Nephron (organoid): ENCODE data around the gene MED10.
A peak's percentile ranks its signal among the peaks of the same experiment; 100 is the strongest.

Experiments
- H3K27ac Mint-ChIP-seq, 3 experiments: 2 replicates each; pipeline ENCODE4 v1.8.0; 2020; ENCODE audit warnings: mixed read lengths in 3 of 3, mild to moderate bottlenecking in 2 of 3, moderate library complexity in 1 of 3
- H3K27me3 Mint-ChIP-seq: 2 replicates; pipeline ENCODE4 v1.8.0; 2021; ENCODE audit warnings: low read depth, mild to moderate bottlenecking, moderate library complexity, mixed read lengths
- H3K36me3 Mint-ChIP-seq: 2 replicates; pipeline ENCODE4 v1.8.0; 2020; ENCODE audit warnings: low read depth, mixed read lengths
- H3K4me1 Mint-ChIP-seq: 2 replicates; pipeline ENCODE4 v1.8.0; 2020; ENCODE audit warnings: mixed read lengths
- H3K4me3 Mint-ChIP-seq, 3 experiments: 2 replicates each; pipeline ENCODE4 v1.8.0; 2020; ENCODE audit warnings: mild to moderate bottlenecking in 3 of 3, mixed read lengths in 3 of 3, moderate library complexity in 2 of 3
- H3K9me3 Mint-ChIP-seq: 2 replicates; pipeline ENCODE4 v1.8.0; 2020; ENCODE audit warnings: mixed read lengths
- TF ChIP-seq, protein P1 (sequence below), 3 experiments: fragments of 200-600 bp; sonication (generic); IDR thresholded peaks; one replicate each; pipeline ENCODE4 v1.5.0; 2021; ENCODE audit warnings: antibody characterized with exemption in 3 of 3; ENCODE audit not compliant: unreplicated experiment in 3 of 3

Gene MED10

DNA sequence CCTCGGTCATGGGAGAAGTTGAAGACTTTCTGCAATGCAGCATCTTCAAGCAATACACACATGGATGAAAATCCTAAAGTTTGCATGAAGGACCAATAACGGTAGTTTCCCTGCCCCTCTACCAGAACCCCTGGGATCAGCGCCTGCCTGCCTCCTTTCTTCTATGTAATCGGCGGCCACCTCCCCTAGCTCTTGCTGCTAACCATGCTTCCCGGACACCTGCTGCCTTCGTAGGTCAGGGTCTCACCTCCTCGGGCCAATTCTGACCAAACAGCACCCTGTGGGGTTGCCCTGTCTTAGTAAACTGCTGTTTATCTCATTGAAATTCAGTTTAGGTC, 388 bp upstream of the MED10 start:
- peak overlapping the region; percentile 83 to 95 (median 93) for H3K27ac Mint-ChIP-seq
- H3K9me3 Mint-ChIP-seq: no peaks in the 10 kb centered on the region
- peak overlapping the region; percentile 92 to 97 (median 97) for H3K4me3 Mint-ChIP-seq
- H3K36me3 Mint-ChIP-seq: peaks cover 30% of the 10 kb centered on the region
- H3K4me1 Mint-ChIP-seq: peaks cover 24% of the 10 kb centered on the region
- TF ChIP-seq, protein P1, sequence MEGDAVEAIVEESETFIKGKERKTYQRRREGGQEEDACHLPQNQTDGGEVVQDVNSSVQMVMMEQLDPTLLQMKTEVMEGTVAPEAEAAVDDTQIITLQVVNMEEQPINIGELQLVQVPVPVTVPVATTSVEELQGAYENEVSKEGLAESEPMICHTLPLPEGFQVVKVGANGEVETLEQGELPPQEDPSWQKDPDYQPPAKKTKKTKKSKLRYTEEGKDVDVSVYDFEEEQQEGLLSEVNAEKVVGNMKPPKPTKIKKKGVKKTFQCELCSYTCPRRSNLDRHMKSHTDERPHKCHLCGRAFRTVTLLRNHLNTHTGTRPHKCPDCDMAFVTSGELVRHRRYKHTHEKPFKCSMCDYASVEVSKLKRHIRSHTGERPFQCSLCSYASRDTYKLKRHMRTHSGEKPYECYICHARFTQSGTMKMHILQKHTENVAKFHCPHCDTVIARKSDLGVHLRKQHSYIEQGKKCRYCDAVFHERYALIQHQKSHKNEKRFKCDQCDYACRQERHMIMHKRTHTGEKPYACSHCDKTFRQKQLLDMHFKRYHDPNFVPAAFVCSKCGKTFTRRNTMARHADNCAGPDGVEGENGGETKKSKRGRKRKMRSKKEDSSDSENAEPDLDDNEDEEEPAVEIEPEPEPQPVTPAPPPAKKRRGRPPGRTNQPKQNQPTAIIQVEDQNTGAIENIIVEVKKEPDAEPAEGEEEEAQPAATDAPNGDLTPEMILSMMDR (IDR thresholded peaks at IDR 0.05; ENCODE audit: unreplicated experiment in 3 of 3): no peak
- H3K27me3 Mint-ChIP-seq: peaks cover 7% of the 10 kb centered on the region

GRCh38 chr5:6377582-6377904, 804 bp downstream of the MED10 start:
- Mint-ChIP-seq H3K9me3 (no peaks in the 10 kb centered on the region), H3K27me3 (peaks cover 3% of the 10 kb centered on the region), H3K36me3 (peaks cover 42% of the 10 kb centered on the region), H3K27ac (peak overlapping the region; percentile 83 to 95 (median 93)), H3K4me3 (peak overlapping the region; percentile 92 to 97 (median 97)), H3K4me1 (peaks cover 24% of the 10 kb centered on the region)
- TF ChIP-seq, protein P1 (IDR thresholded peaks at IDR 0.05; ENCODE audit: unreplicated experiment in 3 of 3): no peak

DNA sequence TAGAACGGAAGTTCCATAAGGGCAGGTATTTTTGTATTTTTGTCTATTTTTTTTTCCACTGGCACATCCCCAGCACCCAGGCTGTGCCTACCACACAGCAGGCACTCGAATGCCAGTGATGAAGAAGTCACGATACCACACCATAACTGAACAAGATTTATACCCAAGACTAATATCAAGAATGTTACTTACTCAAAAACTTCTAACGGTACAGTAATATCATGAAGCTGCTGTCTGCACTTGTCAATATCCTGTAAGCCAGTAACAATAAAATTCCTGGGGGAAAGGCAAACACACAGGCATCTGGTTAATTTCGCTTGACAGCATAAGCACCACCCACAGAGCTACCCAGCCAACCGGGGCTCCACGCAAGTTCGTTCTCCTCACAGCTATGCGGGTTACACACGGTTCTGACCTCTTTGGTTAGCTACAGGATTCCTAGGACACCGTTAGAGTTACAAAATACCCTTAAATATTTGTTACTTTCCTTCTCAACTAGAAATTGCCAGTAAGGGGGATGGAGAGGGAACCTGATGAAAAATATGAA, 1.3 kb downstream of the MED10 start:
- H3K4me1 Mint-ChIP-seq: peaks cover 24% of the 10 kb centered on the region
- peak overlapping the region; percentile 92 to 97 (median 97) for H3K4me3 Mint-ChIP-seq

GRCh38 chr5:6373081-6373846, 5.1 kb downstream of the MED10 start:
- TF ChIP-seq, protein P1 (IDR thresholded peaks at IDR 0.05; ENCODE audit: unreplicated experiment in 3 of 3): no peak
- Mint-ChIP-seq H3K36me3 (peaks cover 78% of the 10 kb centered on the region), H3K4me1 (peaks cover 14% of the 10 kb centered on the region), H3K27ac (peak overlapping the region in 1 of 3 experiments; percentile 64), H3K4me3 (peak overlapping the region; percentile 6 to 49 (median 47)), H3K27me3 (no peaks in the 10 kb centered on the region), H3K9me3 (no peaks in the 10 kb centered on the region)

More for the DNA sequence above, 1.3 kb downstream of the MED10 start:
- Mint-ChIP-seq H3K36me3 (peaks cover 47% of the 10 kb centered on the region), H3K27ac (peak overlapping the region in 2 of 3 experiments; percentile 83 to 95), H3K9me3 (no peaks in the 10 kb centered on the region), H3K27me3 (peaks cover 3% of the 10 kb centered on the region)
- TF ChIP-seq, protein P1 (IDR thresholded peaks at IDR 0.05; ENCODE audit: unreplicated experiment in 3 of 3): no peak

- H3K27me3 Mint-ChIP-seq: no peaks in the 10 kb centered on the region
- TF ChIP-seq, protein P1 (IDR thresholded peaks at IDR 0.05; ENCODE audit: unreplicated experiment in 3 of 3): no peak
- H3K4me1 Mint-ChIP-seq: peaks cover 7% of the 10 kb centered on the region
- no peak overlapping the region for H3K27ac Mint-ChIP-seq
- H3K9me3 Mint-ChIP-seq: no peaks in the 10 kb centered on the region
- no peak overlapping the region for H3K4me3 Mint-ChIP-seq
- peaks cover 77% of the 10 kb centered on the region for H3K36me3 Mint-ChIP-seq
These were observed 5.9 kb downstream of the MED10 start for GRCh38 chr5:6372251-6373080.
